MM.1S (cell line): ENCODE measurements around the gene IL17RD.

Experiments used
- EZH2 ChIP-seq: fragments of 300-600 bp; sonication (generic); optimal IDR thresholded peaks from 2 replicates; pipeline ENCODE3; 2017; ENCODE audit warnings: low read depth, mild to moderate bottlenecking, antibody characterized with exemption, low read length, mixed read lengths
- EZH2phosphoT487 ChIP-seq: fragments of 300-600 bp; sonication (generic); IDR thresholded peaks from 2 replicates; pipeline ENCODE4 v1.6.1; 2018; ENCODE audit warnings: antibody characterized with exemption, low read length
- TF ChIP-seq, protein P1 (sequence below): fragments of 300-600 bp; sonication (generic); IDR thresholded peaks from 2 replicates; pipeline ENCODE4 v1.5.1; 2016; ENCODE audit warnings: antibody characterized with exemption, low read length, mixed read lengths

DNA sequence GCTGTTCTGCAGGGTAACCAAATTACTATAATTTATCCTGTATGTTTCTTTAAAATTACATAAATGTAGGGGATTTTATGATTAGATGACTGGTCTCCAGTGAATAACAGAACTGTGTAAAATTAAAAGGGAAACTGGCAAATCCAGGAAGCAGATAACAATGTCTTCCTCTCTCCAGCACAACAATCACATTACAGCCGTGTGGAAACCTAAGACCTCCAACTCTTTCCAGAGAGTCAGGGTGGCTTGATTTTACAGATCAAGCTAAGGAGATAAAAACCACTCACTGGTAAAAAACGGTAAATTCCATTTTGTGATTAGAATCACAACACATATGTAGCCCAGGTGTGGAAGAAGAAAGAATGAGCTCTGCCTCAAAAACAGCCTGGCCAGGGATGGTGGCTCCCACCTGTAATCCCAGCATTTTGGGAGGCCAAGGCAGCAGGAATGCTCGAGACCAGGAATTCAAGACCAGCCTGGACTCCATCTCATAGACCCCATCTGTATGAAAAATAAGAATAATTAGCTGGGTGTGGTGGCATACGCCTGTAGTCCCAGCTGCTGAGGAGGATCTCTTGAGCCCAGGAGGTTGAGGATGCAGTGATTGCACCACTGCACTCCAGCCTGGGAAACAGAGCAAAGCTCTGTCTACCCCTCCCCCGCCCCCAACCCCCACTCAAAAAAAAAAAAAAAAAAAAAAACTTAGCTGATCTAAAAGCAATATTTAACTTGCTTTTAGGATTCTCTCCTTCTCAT lies 29.0 kb downstream of the IL17RD start:
- TF ChIP-seq, protein P1, sequence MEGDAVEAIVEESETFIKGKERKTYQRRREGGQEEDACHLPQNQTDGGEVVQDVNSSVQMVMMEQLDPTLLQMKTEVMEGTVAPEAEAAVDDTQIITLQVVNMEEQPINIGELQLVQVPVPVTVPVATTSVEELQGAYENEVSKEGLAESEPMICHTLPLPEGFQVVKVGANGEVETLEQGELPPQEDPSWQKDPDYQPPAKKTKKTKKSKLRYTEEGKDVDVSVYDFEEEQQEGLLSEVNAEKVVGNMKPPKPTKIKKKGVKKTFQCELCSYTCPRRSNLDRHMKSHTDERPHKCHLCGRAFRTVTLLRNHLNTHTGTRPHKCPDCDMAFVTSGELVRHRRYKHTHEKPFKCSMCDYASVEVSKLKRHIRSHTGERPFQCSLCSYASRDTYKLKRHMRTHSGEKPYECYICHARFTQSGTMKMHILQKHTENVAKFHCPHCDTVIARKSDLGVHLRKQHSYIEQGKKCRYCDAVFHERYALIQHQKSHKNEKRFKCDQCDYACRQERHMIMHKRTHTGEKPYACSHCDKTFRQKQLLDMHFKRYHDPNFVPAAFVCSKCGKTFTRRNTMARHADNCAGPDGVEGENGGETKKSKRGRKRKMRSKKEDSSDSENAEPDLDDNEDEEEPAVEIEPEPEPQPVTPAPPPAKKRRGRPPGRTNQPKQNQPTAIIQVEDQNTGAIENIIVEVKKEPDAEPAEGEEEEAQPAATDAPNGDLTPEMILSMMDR: no peak
- TF ChIP-seq EZH2phosphoT487 (no peak), EZH2 (no peak)
